ENCODE measurements around the gene TARP.

DNA sequence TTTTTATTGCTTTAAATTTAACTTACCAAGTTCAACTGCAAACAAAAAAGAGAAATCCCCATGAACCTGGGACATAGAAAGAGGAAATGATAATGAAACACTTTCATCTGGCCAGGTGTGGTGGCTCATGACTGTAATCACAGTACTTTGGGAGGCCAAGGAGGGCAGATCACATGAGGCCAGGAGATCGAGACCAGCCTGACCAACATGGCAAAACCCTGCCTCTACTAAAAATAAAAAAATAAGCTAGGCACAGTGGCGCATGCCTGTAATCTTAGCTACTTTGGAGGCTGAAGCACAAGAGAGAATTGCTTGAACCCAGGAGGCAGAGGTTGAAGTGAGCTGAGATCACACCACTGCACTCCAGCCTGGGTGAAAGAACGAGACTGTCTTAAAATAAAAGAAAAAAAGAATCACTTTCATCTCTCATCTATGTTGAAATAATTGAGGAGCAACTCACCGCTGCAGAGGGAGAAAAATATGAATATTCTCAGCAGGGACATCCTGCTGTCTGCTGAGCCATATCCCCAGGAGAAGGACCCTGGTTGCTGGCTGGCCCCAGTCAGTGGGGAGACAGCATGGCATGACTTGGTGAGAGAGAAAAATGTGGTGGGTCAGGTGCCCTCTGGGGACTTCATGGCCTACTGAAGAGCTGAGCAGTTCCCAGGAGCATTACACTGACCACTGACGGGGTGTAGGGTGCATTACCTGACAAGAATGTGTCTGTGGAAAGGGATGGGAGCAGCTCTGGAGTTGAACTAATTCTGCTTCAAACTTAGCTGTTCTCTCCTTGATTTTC lies 22.8 kb upstream of the TARP start:
- TF ChIP-seq, protein P1, sequence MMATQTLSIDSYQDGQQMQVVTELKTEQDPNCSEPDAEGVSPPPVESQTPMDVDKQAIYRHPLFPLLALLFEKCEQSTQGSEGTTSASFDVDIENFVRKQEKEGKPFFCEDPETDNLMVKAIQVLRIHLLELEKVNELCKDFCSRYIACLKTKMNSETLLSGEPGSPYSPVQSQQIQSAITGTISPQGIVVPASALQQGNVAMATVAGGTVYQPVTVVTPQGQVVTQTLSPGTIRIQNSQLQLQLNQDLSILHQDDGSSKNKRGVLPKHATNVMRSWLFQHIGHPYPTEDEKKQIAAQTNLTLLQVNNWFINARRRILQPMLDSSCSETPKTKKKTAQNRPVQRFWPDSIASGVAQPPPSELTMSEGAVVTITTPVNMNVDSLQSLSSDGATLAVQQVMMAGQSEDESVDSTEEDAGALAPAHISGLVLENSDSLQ (IDR thresholded peaks at IDR 0.05): no peak
- TF ChIP-seq FOXA1 (IDR thresholded peaks at IDR 0.05) (no peak), SP1 (IDR thresholded peaks at IDR 0.05) (no peak), TARDBP (IDR thresholded peaks at IDR 0.05) (no peak), NFRKB (IDR thresholded peaks at IDR 0.05) (no peak), BHLHE40 (IDR thresholded peaks at IDR 0.05; ENCODE audit: borderline replicate concordance) (no peak), FOXK2 (IDR thresholded peaks at IDR 0.05) (no peak), ZNF384 (IDR thresholded peaks at IDR 0.05) (no peak), ARNT (IDR thresholded peaks at IDR 0.05) (no peak), SUZ12 (IDR thresholded peaks at IDR 0.05) (no peak)

Data from HEK293T (cell line).